GM12872 (cell line): Measurements from ENCODE around the gene ZNF213.

ENCODE experiments used
- TF ChIP-seq, protein P1 (sequence below): IDR thresholded peaks from 3 replicates; pipeline ENCODE4 v1.5.1; 2011; ENCODE audit warnings: low read depth, mild to moderate bottlenecking, low read length, moderate library complexity; ENCODE audit not compliant: insufficient read depth

Gene ZNF213

GRCh38 chr16:3179651-3180050 is 44.8 kb downstream of the ZNF213 start:
- TF ChIP-seq, protein P1, sequence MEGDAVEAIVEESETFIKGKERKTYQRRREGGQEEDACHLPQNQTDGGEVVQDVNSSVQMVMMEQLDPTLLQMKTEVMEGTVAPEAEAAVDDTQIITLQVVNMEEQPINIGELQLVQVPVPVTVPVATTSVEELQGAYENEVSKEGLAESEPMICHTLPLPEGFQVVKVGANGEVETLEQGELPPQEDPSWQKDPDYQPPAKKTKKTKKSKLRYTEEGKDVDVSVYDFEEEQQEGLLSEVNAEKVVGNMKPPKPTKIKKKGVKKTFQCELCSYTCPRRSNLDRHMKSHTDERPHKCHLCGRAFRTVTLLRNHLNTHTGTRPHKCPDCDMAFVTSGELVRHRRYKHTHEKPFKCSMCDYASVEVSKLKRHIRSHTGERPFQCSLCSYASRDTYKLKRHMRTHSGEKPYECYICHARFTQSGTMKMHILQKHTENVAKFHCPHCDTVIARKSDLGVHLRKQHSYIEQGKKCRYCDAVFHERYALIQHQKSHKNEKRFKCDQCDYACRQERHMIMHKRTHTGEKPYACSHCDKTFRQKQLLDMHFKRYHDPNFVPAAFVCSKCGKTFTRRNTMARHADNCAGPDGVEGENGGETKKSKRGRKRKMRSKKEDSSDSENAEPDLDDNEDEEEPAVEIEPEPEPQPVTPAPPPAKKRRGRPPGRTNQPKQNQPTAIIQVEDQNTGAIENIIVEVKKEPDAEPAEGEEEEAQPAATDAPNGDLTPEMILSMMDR = no peak

GRCh38 chr16:3180445-3180878 is 45.6 kb downstream of the ZNF213 start:
- TF ChIP-seq, protein P1 = no peak

DNA sequence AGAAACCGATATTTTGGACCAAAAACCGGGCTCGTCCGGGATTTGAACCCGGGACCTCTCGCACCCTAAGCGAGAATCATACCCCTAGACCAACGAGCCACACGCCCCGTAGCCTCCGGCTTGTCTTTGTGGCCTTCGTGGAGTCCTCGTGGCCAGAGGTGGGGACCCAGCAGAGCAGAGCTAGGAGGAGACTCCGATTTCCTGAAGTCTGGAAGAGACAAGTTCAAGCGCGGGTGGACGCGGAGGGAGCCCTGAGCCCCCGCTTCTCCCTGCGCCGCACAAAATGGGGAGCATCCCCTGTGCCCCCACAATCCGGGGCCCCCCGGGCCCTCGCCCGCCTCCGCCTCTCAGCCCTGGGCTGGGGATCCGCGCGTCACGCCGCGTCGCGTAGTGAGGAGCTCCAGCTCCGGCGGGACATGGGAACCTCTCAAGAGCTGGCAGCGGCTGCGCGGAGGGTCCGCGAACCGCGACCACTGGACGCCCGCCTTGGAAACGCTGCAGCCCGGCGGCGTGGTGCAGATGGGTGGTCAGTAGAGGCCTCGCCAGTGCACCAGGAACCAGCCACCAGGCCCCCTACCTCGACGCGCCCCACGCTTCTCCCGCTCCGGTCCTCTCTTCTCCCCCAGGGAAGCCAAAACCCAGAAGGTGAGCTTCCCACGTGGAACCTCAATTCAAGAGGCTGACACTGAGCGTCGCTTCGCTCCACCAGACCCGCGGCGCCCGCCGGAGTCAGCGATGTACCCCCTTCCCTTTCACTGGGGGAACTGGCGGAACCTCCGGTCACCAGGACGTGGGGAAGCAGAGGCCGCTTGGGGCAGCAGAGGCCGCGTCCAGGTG is 48.0 kb downstream of the ZNF213 start:
- TF ChIP-seq, protein P1 = peak; percentile 53; the same call in 2 of the 3 replicates

- TF ChIP-seq, protein P1 = no peak
These were observed 48.8 kb downstream of the ZNF213 start for GRCh38 chr16:3183445-3184139.

DNA sequence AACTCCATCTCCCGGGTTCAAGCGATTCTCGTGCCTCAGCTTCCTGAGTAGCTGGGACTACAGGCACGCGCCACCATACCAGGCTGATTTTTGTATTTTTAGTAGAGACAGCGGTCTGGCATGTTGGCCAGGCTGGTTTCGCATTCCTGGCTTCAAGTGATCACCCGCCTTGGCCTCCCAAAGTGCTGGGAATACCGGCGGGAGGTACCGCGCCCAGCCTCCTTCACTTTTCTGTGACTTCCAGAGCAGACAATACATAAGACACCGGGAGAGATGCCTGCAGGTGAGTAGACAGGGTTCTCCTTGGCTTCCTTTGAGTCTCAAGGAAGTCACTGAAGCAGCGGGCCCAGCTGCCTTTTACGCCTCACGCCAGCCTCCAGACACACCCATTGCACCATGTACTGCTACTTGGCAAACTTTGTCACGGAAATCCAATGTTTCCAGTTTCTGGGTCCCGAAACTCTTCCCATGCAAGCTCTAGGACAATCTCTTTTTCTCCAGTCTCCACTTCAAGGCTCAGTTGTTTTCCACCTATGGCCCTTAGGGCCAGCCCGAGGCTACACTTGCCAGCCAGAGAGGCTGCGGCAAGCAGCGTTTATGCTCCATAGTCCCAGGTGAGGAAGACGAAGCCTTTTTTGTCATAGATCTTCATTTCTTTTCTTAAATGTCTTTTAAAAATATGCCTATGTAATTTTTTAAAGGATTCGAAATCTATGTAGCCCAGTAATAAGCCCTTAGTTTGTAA is 52.3 kb downstream of the ZNF213 start:
- TF ChIP-seq, protein P1 = no peak

DNA sequence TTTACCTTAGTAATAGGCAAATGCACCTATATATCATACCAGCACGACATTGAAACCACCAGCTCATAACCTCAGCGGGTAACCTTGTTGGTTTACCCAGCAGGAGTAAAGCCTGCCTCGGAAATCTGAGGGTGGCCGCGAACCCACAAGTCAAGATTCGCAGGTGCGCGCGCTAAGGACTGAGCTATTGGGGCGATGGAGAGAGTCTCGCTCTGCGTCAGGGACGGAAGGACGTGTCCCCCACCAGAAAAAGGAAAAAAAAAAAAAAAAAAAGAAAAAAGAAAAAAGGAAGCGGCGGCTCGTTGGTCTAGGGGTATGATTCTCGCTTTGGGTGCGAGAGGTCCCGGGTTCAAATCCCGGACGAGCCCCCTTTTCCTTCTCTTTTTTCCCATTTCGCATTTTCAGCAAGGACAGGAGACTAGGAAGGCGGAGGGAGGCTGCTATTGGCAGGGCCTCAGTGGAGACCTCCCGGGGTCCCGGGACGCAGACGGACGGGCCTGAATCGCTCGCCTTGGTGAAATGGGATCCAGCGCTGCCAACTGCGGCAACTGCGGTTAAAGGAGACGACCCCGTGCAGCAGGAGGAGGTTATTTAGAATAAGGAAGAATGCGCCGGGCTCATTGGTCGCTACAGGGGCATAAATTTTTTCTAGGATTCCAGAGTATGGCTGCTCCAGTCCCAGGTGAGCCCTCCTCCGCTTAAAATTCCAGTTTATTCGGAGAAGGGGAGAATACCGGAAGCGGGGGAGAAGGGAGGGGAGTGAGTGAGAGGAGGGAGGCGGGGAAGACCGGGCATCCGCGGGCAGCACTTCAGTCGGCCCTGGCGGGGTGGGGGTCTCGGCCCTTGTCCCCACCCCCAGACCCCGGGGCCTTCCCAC is 53.2 kb downstream of the ZNF213 start, which contains the start of gene OR1F1:
Gene OR1F1, plus strand, starts transcription at position 407 of the 877 bp plus-strand sequence.
- TF ChIP-seq, protein P1 = no peak
